K562 (cell line): ENCODE data around the gene OLFML2A. TPM values are rescaled to one million over a fixed set of nuclear protein-coding genes. Genes with fewer than 3 reads are reported as not detected.
A peak's percentile ranks its signal among the peaks of the same experiment; 100 is the strongest.

Experiments used
- ATF1 ChIP-seq, 2 experiments: fragments of 450-650 bp in 1 of 2; IDR thresholded peaks; 2 replicates each; pipeline ENCODE4 v1.6.1; 2016; ENCODE audit warnings: missing compliant biosample characterization in 1 of 2, missing genetic modification characterization in 1 of 2
- ATF7 ChIP-seq: fragments of 450-650 bp; IDR thresholded peaks from 2 replicates; pipeline ENCODE4 v1.7.1; 2014; ENCODE audit warnings: mild to moderate bottlenecking, moderate library complexity
- BCLAF1 ChIP-seq, 2 experiments: fragments of 450-650 bp in 1 of 2; IDR thresholded peaks; 2 replicates each; pipeline ENCODE4 v1.6.1; 2011 to 2017; ENCODE audit warnings: low read depth in 2 of 2, antibody characterized with exemption in 1 of 2, borderline replicate concordance in 1 of 2, low read length in 1 of 2, mild to moderate bottlenecking in 1 of 2, mixed read lengths in 1 of 2; ENCODE audit not compliant: control insufficient read depth in 1 of 2
- EGR1 ChIP-seq: fragments of 450-650 bp; conservative IDR thresholded peaks from 2 replicates; pipeline ENCODE4 v1.6.1; 2017; ENCODE audit warnings: mild to moderate bottlenecking
- FOSL1 ChIP-seq: fragments of 200-800 bp; sonication (Bioruptor generic); conservative IDR thresholded peaks from 2 replicates; pipeline ENCODE4 v1.6.1; 2016; ENCODE audit warnings: missing genetic modification characterization, missing compliant biosample characterization
- HIVEP1 ChIP-seq: fragments of 250-450 bp; sonication (Bioruptor Pico); IDR thresholded peaks from 2 replicates; pipeline ENCODE4 v1.4.0; 2020; ENCODE audit warnings: mild to moderate bottlenecking
- LCOR ChIP-seq: sonication (generic); formaldehyde crosslinking; IDR thresholded peaks from 2 replicates; pipeline ENCODE4 v1.8.0; 2022; ENCODE audit warnings: mild to moderate bottlenecking, missing genetic modification reagents
- NCOA4 ChIP-seq: fragments of 450-650 bp; IDR thresholded peaks from 2 replicates; pipeline ENCODE4 v1.6.1; 2018; ENCODE audit warnings: mild to moderate bottlenecking; ENCODE audit not compliant: partially characterized antibody
- OTX1 ChIP-seq: fragments of 450-650 bp; formaldehyde crosslinking; IDR thresholded peaks from 2 replicates; pipeline ENCODE4 v1.4.0; 2022; ENCODE audit warnings: mild to moderate bottlenecking
- RBM22 ChIP-seq: fragments of 200-400 bp; formaldehyde crosslinking; IDR thresholded peaks from 2 replicates; pipeline ENCODE4 v1.6.1; 2018; ENCODE audit warnings: low read length, low read depth; ENCODE audit not compliant: poor library complexity, severe bottlenecking
- RFX7 ChIP-seq: fragments of 250-450 bp; sonication (Bioruptor Pico); IDR thresholded peaks from 2 replicates; pipeline ENCODE4 v1.5.1; 2021; ENCODE audit warnings: mild to moderate bottlenecking
- SIN3B ChIP-seq: fragments of 450-650 bp; IDR thresholded peaks from 2 replicates; pipeline ENCODE4 v1.6.1; 2017; ENCODE audit warnings: low read depth, mild to moderate bottlenecking, moderate library complexity
- SMAD1 ChIP-seq: fragments of 150-350 bp; IDR thresholded peaks from 2 replicates; pipeline ENCODE4 v1.6.1; 2014; ENCODE audit warnings: low read length, low read depth; ENCODE audit not compliant: partially characterized antibody
- SMARCE1 ChIP-seq: fragments of 450-650 bp; IDR thresholded peaks from 2 replicates; pipeline ENCODE4 v1.7.1; 2016; ENCODE audit warnings: mild to moderate bottlenecking
- SOX6 ChIP-seq: fragments of 450-650 bp; IDR thresholded peaks from 2 replicates; pipeline ENCODE4 v1.6.1; 2014; ENCODE audit warnings: mild to moderate bottlenecking
- TAF15 ChIP-seq: fragments of 200-400 bp; formaldehyde crosslinking; IDR thresholded peaks from 2 replicates; pipeline ENCODE4 v1.6.1; 2017; ENCODE audit warnings: mild to moderate bottlenecking, low read depth, low read length, moderate library complexity
- TEAD1 ChIP-seq, 2 experiments: fragments of 450-650 bp in 1 of 2; sonication (generic) in 1 of 2; formaldehyde crosslinking; IDR thresholded peaks; 2 replicates each; pipeline versions ENCODE4 v1.4.0 to v1.8.0; 2020 to 2022; ENCODE audit warnings: mild to moderate bottlenecking in 2 of 2, missing genetic modification reagents in 1 of 2
- ZHX1 ChIP-seq: fragments of 150-350 bp; conservative IDR thresholded peaks from 2 replicates; pipeline ENCODE4 v1.6.1; 2014; ENCODE audit warnings: low read length
- ZKSCAN1 ChIP-seq: fragments of 150-350 bp; IDR thresholded peaks from 2 replicates; pipeline ENCODE4 v1.6.1; 2016; ENCODE audit warnings: low read depth, low read length
- ZKSCAN3 ChIP-seq: fragments of 250-450 bp; sonication (Bioruptor Pico); IDR thresholded peaks from 2 replicates; pipeline ENCODE4 v1.4.0; 2020
- ZNF197 ChIP-seq: fragments of 200-800 bp; sonication (Bioruptor generic); IDR thresholded peaks from 2 replicates; pipeline ENCODE4 v1.6.1; 2016; ENCODE audit warnings: low read depth, missing genetic modification characterization, missing compliant biosample characterization
- ZNF511 ChIP-seq: sonication (generic); formaldehyde crosslinking; IDR thresholded peaks from 2 replicates; pipeline ENCODE4 v1.8.0; 2022; ENCODE audit warnings: mild to moderate bottlenecking, missing genetic modification reagents
- ZNF586 ChIP-seq: fragments of 450-650 bp; formaldehyde crosslinking; conservative IDR thresholded peaks from 2 replicates; pipeline ENCODE4 v1.4.0; 2020; ENCODE audit warnings: mild to moderate bottlenecking, moderate library complexity
- polyA plus RNA-seq, 8 experiments: library from polyadenylated mRNA; depleted of rRNA in 4 of 8; stranded (reverse) in 5 of 8; unstranded in 3 of 8; fragments of >200 nt; fragmentation: Nextera tagmentation in 2 of 8; fragmentation: Illumina TruSeq in 1 of 8; extraction: Ambion mirVana in 2 of 8; extraction: Trizol in 1 of 8; gene quantifications; 2 replicates each; pipeline versions ENCODE4 v1.2.1 to v1.2.3, GENCODE V29; 2011 to 2014; ENCODE audit warnings: inconsistent platforms in 1 of 8, missing spikeins in 1 of 8
- total RNA-seq, 7 experiments: library from RNA; depleted of rRNA in 6 of 7; stranded (reverse); fragments of >200 nt in 6 of 7; fragmentation: Illumina TruSeq in 2 of 7; extraction: Trizol in 2 of 7; gene quantifications; 2 replicates each; pipeline versions ENCODE4 v1.2.1 to v1.2.3, GENCODE V29; 2011 to 2021; ENCODE audit warnings: low replicate concordance in 1 of 7

OLFML2A gene
- total and polyA plus RNA-seq, 9 of the 15 experiments (the other 6 are each of a cell fraction or from before 2014, with no cell fraction given): 0.16 TPM; not detected in 8

GRCh38 chr9:124861342-124862229 lies 84.7 kb downstream of the OLFML2A start, which contains the start of the genes ARPC5L and RPL35 (continued):
- TF ChIP-seq ZNF586: no peak
- TF ChIP-seq RFX7 (CRISPR knock-in tag): no peak
- TF ChIP-seq TEAD1 (CRISPR knock-in tag; IDR thresholded peaks at IDR 0.05): peak in 1 of 2 experiments; percentile 32; a peak in 1 of 4 replicates
- TF ChIP-seq ZKSCAN3 (CRISPR knock-in tag): no peak
- no peak for TF ChIP-seq ZKSCAN1
- TF ChIP-seq BCLAF1 (IDR thresholded peaks at IDR 0.05; ENCODE audit: borderline replicate concordance in 1 of 2, control insufficient read depth in 1 of 2, low read depth in 2 of 2, low read length in 1 of 2): peak in 1 of 2 experiments; percentile 85; a peak in 2 of 4 replicates
- TF ChIP-seq EGR1: peak; percentile 85
- TF ChIP-seq ZNF197 (CRISPR knock-in tag): no peak
- TF ChIP-seq TAF15: no peak
- peak; percentile 78 for TF ChIP-seq SMAD1
- no peak for TF ChIP-seq ATF1 (CRISPR knock-in tag; IDR thresholded peaks at IDR 0.05)
- peak; percentile 86; the same call in 1 of the 2 replicates for TF ChIP-seq ATF1 (tag; IDR thresholded peaks at IDR 0.05)
- TF ChIP-seq FOSL1 (tag): 0 out of 2 replicates have a peak, but pooled peaks have one; percentile 26
- no peak for TF ChIP-seq NCOA4
- TF ChIP-seq RBM22: peak; percentile 94
- TF ChIP-seq ATF7: peak; percentile 99
- TF ChIP-seq SMARCE1: no peak
- TF ChIP-seq ZNF511 (CRISPR knock-in tag): peak; percentile 44; the same call in 1 of the 2 replicates
- TF ChIP-seq ZHX1: no peak
- TF ChIP-seq LCOR (CRISPR knock-in tag): peak; percentile 54; the same call in 1 of the 2 replicates
- TF ChIP-seq SOX6: no peak
- no peak for TF ChIP-seq SIN3B
- TF ChIP-seq HIVEP1 (CRISPR knock-in tag): no peak
- TF ChIP-seq OTX1: no peak
